GM21515 (cell line): ENCODE results near the gene PDE4C.

ENCODE experiments used
- ATAC-seq: cut with Tn5 transposase; IDR thresholded peaks from one replicate; pipeline ENCODE4 v1.9.1; 2021; ENCODE audit not compliant: unreplicated experiment

PDE4C gene

GRCh38 chr19:18225702-18226468, at the start of gene PDE4C:
Gene PDE4C (minus strand): TSS chr19:18226438. CDS start chr19:18226415, 23 bp downstream.
- ATAC-seq: no peak

- no peak for ATAC-seq
Measured at GRCh38 chr19:18274781-18275356, 48.6 kb upstream of the PDE4C start.

DNA sequence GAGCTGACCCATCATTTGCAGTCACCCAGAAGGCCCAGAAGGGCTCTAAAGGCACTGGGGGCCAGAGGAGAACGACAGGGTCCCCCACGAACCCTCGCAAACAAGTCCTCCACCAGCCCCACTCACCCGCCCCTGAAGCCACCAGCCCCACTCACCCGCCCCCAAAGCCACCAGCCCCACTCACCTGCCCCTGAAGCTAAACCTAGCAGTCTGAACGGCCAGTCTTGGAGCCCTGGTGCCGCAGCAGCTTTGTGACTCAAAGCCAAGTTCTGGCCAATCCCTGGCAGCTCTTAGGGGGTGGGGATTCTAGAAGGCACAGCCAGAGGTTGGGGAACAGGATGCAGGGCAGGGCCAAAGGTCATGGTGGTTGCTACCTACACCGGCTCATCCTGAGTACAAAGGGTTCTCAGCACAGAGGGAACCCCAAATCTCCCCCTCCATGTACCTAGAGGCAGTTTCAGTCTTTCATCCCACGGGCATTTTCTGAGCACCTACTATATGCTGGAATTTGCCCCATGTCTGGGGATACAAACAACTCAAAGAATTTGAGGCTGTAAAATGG, 48.1 kb upstream of the PDE4C start, which contains the start of gene IQCN:
Gene IQCN (minus strand): TSS at position 234 of the 562 bp plus-strand sequence. CDS start 4,974 bp downstream, outside the sequence.
- ATAC-seq: no peak

- ATAC-seq: no peak
Measured at GRCh38 chr19:18273561-18274218, 47.5 kb upstream of the PDE4C start.

GRCh38 chr19:18271433-18271841, 45.2 kb upstream of the PDE4C start:
- no peak for ATAC-seq

- no peak for ATAC-seq
Measured at GRCh38 chr19:18270326-18270725, 44.1 kb upstream of the PDE4C start.

DNA sequence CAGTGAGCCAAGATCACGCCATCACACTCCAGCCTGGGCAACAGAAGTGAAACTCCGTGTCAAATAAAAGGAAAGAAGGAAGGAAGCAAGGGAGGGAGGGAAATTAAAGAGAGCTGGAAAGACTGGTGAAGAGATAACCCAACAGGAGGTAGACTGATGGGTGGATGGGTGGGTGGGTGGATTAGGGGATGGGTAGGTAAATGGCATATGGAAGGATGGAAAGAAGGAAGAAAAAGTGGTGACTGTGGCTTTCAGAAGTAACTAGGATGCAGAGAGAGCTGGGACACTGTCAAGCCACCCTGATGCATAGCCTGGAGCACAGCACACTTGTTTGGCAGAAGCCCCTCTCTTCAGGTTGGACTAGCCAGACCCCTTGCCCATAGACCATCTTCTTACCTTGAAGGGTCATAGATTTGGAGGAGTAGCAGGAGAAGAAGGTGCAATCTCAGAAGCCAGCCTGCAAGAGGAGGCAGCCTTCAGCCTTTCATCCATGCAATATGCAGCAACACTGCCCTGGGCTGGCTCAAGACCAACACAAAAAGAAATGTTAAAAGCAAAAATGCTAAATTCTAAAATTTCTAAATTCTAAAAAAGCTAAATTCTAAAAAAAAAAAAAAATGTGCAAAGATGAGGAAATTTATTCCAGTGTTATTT, 43.0 kb upstream of the PDE4C start:
- ATAC-seq: no peak

GRCh38 chr19:18266771-18267686, 40.8 kb upstream of the PDE4C start:
- ATAC-seq: no peak

- ATAC-seq: no peak
Measured at GRCh38 chr19:18265582-18265981, 39.3 kb upstream of the PDE4C start.

DNA sequence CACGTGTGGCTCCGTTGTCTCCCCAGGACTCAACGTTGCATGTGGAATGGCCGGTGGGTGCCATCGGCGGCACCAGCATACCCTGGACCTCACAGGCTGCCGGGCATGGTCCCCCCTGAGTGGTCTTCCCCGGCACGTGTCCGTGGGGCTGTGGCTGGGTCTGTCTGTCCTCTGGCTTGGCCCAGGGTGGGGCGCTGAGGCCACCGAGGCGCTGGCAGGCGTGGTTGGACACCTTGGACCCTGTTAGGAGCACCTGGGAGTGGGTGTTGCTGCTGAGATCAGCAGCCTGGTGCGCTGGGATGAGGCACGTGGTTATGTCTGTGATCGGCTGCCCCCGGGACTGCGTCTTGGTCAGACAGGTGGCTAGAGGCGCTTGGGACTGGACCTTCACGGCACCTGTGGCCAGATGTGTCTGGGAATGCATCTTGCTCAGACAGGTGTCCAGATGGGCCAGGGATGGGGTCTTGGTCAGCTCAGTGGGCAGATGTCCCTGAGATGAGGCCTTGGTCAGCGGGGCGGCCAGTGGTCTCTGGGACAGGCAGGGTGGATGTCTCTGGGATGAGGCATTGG, 38.8 kb upstream of the PDE4C start:
- ATAC-seq: no peak

DNA sequence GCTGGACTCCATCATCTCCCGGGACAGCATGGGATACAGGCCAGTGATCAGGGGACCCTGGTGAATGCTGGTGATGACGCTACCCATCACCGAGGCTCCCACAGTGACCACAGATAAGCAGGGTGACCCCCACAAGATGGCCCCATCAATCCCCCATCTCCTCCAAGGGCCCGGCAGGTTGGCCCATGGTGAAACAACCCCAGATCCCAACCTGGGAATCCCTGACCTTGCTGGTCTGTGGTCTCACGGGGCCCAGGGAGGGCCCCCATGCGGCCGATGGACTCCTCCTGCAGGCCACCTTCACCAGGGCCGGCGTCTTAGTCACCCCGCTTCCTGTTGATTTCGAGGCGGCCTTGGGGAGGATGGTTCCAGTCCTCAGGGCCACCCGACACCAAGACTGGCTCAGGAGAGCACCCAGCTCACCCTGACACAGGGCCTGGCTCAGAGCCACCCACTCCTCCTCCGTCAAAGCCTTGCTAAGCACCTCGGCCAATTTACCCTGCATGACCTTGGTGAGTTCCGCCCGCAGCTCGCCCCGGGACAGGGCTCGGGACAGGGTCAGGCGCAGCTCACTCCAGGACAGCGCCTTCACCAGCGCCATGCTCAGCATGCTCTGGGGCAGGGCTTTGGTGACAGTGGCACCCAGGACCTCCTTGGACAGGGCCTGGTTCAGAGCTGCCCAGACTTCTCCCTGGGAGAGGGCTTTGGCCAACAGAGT, 38.1 kb upstream of the PDE4C start:
- ATAC-seq: no peak

- no peak for ATAC-seq
Measured at GRCh38 chr19:18263324-18264136, 37.3 kb upstream of the PDE4C start.

DNA sequence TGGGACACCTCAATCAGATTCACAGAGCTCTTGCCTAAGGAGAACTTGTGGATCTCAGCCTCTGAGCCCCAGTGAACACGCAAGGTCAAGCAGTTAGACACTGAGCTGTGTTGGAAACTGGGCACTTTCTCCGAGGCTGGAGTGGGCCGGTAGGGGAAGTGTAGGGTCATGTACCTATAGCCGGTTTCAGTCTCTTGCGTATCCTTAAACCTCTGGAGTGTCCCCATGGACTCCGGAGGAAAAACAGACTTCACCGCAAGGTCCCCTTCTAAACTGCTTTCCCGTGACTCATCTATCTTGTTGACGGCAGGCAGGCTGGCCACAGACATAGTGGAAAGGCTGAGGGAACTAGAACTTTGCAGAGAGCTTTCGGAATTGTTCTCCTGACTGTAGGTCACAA, 36.7 kb upstream of the PDE4C start:
- no peak for ATAC-seq

GRCh38 chr19:18262144-18262543, 35.9 kb upstream of the PDE4C start:
- ATAC-seq: no peak

DNA sequence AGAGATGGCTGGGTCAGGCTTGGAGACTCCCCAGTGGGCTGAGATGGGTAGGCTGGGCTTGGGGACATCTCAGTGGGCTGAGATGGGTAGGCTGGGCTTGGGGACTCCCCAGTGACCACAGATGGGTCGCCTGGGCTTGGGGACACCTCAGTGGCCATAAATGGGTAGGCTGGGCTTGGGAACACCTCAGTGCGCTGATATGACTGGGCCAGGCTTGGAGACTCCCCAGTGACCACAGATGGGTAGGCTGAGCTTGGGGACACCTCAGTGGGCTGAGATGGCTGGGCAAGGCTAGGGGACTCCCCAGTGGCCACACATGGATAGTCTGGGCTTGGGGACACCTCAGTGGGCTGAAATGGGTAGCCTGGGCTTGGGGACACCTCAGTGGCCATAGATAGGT, 35.2 kb upstream of the PDE4C start:
- ATAC-seq: no peak

GRCh38 chr19:18259893-18260292, 33.7 kb upstream of the PDE4C start:
- ATAC-seq: no peak

DNA sequence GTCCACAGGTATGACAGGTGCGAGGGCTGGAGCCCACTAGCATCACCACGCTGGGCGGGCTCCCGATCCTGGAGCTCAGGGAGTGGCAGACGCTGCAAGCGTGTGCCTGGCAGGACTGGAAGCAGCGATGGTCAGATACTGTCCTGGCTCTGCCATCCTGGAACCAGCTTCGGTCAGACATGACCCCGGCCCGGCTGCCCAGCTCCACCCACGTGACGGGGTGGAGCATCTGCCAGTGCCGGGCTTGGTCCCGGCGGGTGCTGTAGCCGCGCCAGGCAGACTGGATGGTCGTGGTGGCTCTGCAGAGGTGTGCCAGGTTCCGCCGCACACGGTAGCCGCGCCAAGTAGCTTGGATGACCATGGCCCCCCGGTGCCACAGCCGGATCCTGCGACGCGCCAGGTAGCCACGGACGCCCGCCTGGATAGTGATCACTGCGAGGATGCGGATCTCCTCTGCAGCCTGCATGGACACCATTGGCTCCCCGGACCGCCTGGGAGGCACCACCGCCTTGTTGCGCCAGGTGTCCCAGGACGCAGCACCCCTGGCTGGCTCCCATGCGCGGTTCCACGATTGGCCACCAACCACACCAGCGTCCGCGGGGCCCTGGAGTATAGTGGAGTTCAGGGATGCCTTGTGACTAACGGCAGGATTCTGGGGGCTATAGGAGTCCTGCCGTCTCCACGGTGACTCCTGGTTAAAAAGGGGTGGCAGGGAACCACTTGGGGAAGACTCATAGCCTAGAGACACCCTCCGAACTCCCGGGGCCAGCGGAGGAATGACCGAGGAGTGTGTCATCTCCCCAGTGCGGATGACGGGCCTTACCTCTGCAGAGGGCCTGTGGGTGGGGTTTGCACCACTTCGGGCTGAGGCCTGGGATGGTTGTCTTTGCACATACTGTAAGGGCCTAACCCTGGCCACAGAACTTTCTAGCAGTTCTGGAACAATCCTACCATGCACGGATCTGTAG, 31.5 kb upstream of the PDE4C start:
- no peak for ATAC-seq
